Bronchial smooth muscle cell (primary cell): ENCODE results near the gene YRDC. TPM values are rescaled to one million over a fixed set of nuclear protein-coding genes. Genes with fewer than 3 reads are reported as not detected.

Source experiments
- total RNA-seq: library from RNA; depleted of rRNA; stranded (reverse); fragments of >200 nt; gene quantifications from 2 replicates; pipeline ENCODE4 v1.2.1, GENCODE V29; 2014

Gene YRDC, protein sequence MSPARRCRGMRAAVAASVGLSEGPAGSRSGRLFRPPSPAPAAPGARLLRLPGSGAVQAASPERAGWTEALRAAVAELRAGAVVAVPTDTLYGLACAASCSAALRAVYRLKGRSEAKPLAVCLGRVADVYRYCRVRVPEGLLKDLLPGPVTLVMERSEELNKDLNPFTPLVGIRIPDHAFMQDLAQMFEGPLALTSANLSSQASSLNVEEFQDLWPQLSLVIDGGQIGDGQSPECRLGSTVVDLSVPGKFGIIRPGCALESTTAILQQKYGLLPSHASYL
- total RNA-seq = 5.8 TPM in 2 replicates

DNA sequence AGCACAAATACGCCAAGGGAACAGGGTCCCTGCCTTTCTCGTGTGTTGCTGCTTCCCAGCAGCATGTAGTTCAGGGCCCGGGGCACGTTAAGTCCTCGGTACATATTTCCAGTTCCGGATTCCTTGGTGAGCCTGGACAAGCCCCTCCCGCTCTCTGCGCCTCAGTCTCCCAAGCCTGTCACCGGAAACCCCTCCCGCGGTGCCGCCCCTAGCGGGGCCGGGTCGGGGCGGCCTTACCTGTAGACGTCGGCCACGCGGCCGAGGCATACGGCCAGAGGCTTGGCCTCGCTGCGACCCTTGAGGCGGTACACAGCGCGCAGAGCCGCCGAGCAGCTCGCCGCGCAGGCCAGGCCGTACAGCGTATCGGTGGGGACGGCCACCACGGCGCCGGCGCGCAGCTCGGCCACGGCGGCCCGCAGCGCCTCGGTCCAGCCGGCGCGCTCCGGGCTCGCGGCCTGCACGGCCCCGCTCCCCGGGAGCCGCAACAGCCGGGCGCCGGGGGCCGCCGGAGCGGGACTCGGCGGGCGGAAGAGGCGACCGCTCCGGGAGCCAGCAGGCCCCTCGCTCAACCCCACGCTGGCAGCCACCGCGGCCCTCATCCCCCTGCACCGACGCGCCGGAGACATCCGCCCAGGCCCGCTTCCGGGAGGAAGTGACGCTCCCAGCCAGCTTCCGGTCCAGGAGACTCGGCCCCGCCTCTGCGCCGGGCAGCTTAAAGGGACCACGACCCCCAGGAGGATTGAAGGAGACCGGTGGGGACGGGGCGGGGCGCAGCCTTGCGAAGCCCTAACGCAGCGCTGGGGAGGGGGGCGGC is at the start of gene YRDC, which contains the start of gene C1orf122:
Gene YRDC (minus strand): TSS at position 654 of the 814 bp plus-strand sequence. CDS start 28 bp downstream, at position 626.
Gene C1orf122 (plus strand): TSS at position 236 of the 814 bp plus-strand sequence. CDS start 615 bp downstream, outside the sequence.

DNA sequence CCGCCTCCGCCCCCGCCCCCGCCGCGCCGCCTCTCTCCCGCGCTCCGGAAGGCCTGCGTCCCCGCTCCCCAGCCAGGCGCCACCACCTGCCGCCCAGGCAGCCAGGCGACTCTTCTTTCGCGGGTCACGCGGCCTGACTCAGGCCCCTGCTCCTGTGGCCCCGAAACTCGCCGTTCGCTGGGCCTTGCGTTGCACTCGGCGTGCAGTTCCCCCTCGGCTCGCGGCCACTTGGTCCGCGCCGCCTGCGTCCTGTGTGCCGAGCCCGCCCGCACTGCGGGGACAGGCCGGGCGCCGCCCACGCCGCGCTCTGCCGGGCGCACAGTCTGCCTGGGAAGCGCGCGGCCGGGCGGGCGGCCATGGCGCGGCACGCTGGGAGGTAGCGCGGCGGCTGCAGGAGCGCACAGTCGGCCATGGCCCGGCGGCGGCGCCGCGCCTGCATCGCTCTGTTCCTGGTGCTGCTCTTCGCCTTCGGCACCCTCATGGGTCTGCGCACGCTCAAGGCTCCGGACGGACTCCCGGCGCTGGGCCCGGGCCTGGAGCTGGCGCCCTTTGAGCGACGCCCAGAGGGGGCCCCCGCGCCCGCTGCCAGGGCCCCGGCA is 14.1 kb downstream of the YRDC start, which contains the start of gene MANEAL:
Gene MANEAL (plus strand): TSS at position 75 of the 599 bp plus-strand sequence. CDS start 336 bp downstream, at position 411.

DNA sequence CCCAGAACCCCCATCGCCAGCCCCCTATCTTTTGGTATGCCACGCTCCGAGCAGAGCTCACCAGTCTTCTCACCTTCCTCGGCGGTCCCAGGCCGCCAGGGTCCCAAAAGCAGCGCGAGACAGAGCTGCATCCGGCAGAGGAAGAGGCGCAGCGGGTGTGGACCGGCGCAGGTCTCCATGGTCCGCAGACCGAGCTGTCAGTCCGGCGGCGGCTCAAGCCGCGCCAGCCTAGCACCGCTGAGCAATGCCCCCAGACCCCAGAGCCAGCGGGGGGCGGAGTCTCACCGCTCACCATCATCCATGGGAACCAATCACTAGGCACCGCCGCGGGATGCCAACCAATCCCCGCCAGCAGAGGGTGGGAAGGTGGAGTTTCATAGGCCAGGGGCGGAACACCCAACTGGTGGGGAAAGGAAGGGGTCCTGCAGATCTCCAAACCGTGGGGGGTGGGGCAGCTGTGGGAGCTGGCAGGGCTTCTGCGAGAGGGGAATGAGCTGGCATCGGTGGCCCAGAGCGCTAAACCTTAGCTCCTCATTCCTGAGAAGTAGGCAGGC is 43.0 kb downstream of the YRDC start, which contains the start of gene EPHA10:
Gene EPHA10 (minus strand): TSS at position 233 of the 554 bp plus-strand sequence. CDS start 54 bp downstream, at position 179.

Other genes with a start within 250 kb of the YRDC start
- gene GNL2, start 212.3 kb downstream of the YRDC start, total RNA-seq = 46.4 and 66.2 TPM in 2 replicates
- gene RSPO1, start 173.3 kb downstream of the YRDC start, total RNA-seq = 0.16 and 1.8 TPM in 2 replicates
- gene CDCA8, start 115.7 kb downstream of the YRDC start, total RNA-seq = 0.26 and 1.1 TPM in 2 replicates
- gene EPHA10, start 43.1 kb downstream of the YRDC start, total RNA-seq = under 0.01 TPM in 1 of 2 replicates, not detected in the other
- 0.32 and 1.8 TPM in 2 replicates for gene MANEAL, start 14.4 kb downstream of the YRDC start, total RNA-seq
- 6.5 and 18.4 TPM in 2 replicates for gene C1orf122, start 418 bp downstream of the YRDC start, total RNA-seq
- 1.7 and 2.1 TPM in 2 replicates for gene MTF1, start 51.4 kb upstream of the YRDC start, total RNA-seq
- gene INPP5B, start 138.8 kb upstream of the YRDC start, total RNA-seq = 22.5 and 37.4 TPM in 2 replicates
- 82.2 and 95.7 TPM in 2 replicates for gene SF3A3, start 181.8 kb upstream of the YRDC start, total RNA-seq
- gene FHL3, start 197.3 kb upstream of the YRDC start, total RNA-seq = 11.5 and 11.6 TPM in 2 replicates
- gene UTP11, start 204.5 kb upstream of the YRDC start, total RNA-seq = 16.5 and 25.5 TPM in 2 replicates
- gene POU3F1, start 238.6 kb upstream of the YRDC start, total RNA-seq = 0.16 and 0.17 TPM in 2 replicates